A673 (cell line): ENCODE measurements around the gene MINAR1.

Source experiments
- EZH2 ChIP-seq: fragments of 200-600 bp; sonication (generic); IDR thresholded peaks from 2 replicates; pipeline ENCODE4 v1.6.1; 2017; ENCODE audit warnings: borderline replicate concordance, low read depth, mild to moderate bottlenecking, mixed read lengths, antibody characterized with exemption, low read length; ENCODE audit not compliant: poor library complexity, severe bottlenecking
- TF ChIP-seq, protein P1 (sequence below): fragments of 300-800, 200-600 bp; sonication (generic); conservative IDR thresholded peaks from 2 replicates; pipeline ENCODE4 v1.5.1; 2017; ENCODE audit warnings: low read depth, mild to moderate bottlenecking, antibody characterized with exemption, low read length, moderate library complexity, mixed read lengths

DNA sequence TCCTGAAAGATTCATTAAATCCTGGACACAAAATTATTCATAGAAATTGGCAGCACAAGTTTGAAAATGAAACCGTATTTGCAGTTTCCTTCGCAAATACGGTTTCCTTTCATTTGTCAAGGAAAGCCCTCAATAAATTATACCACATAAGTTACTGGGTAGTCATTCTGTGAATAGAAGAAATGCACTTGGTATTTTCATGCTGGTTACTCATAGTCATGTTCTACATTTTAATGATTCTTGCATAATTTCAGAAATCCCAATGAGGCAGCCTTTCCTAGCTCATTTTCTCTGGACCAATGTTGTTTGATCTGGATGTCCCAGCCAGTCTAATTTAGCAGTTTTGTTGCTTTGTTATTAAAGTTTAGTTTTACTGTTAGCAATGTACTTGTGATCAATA lies 43.2 kb downstream of the MINAR1 start:
- TF ChIP-seq, protein P1, sequence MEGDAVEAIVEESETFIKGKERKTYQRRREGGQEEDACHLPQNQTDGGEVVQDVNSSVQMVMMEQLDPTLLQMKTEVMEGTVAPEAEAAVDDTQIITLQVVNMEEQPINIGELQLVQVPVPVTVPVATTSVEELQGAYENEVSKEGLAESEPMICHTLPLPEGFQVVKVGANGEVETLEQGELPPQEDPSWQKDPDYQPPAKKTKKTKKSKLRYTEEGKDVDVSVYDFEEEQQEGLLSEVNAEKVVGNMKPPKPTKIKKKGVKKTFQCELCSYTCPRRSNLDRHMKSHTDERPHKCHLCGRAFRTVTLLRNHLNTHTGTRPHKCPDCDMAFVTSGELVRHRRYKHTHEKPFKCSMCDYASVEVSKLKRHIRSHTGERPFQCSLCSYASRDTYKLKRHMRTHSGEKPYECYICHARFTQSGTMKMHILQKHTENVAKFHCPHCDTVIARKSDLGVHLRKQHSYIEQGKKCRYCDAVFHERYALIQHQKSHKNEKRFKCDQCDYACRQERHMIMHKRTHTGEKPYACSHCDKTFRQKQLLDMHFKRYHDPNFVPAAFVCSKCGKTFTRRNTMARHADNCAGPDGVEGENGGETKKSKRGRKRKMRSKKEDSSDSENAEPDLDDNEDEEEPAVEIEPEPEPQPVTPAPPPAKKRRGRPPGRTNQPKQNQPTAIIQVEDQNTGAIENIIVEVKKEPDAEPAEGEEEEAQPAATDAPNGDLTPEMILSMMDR, result no peak
- no peak for TF ChIP-seq EZH2
